ENCODE results near the gene HOXA3. TPM values are rescaled to one million over a fixed set of nuclear protein-coding genes. Genes with fewer than 3 reads are reported as not detected.

Gene HOXA3
- total RNA-seq, 1 donor from 2014 or later = not detected

DNA sequence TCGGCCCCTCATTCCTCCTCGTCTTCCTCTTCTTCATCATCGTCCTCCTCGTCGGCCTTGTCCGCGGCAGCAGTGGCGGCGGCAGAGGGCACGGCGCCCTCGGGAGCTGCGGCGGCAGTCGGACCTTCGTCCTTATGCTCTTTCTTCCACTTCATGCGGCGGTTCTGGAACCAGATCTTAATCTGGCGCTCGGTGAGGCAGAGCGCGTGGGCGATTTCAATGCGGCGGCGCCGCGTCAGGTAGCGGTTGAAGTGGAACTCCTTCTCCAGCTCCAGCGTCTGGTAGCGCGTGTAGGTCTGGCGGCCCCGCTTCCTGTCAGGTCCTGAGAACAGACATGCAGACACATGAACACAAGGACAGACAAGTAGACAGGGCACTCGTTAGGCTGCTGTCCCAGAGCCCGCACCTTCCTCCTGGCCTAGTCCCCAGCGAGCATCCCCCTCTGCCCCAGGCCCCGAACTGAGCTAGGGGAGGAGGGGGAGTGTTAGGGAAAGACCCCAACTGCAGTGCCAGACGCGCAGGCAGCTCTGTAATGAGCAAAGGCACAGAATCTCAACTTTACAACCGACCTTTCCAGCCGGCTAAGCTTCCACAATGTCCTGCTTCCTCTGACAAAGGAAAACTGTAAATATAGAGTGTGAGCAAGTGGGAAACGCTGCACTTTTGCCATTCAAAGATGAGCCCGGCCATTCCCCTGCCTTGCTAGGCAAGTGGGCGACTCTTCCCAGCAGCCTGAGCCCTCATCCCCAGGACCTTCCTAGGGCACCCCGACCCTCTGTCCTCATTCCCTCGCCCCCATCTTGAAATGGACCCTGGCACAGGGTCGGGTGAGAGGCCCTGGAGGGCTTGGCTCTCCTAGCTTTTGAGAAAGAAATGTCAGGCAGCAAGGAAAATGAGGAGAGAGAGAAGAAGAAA lies 2.8 kb upstream of the HOXA3 start:
- Histone ChIP-seq H3K36me3 (ENCODE audit: insufficient read depth, low read length) (no peaks in the 10 kb centered on the region), H3K4me2 (ENCODE audit: low read length) (no peak overlapping the region), H3K27ac (ENCODE audit: low read depth, low read length) (no peak overlapping the region), H3K79me2 (ENCODE audit: insufficient read depth, low read length) (no peaks in the 10 kb centered on the region), H3K9me3 (ENCODE audit: insufficient read depth, low read depth, low read length) (peaks cover 16% of the 10 kb centered on the region), H2AFZ (ENCODE audit: low read depth, low read length) (no peak overlapping the region), H3K4me1 (ENCODE audit: insufficient read depth, low read length) (peaks cover 9% of the 10 kb centered on the region), H3K4me3 (ENCODE audit: insufficient read depth, low read depth, low read length) (no peak overlapping the region), H3K9ac (ENCODE audit: low read length) (no peak overlapping the region), H3K27me3 (ENCODE audit: insufficient read depth, low read length) (peaks cover 95% of the 10 kb centered on the region), H4K20me1 (ENCODE audit: insufficient read depth, low read length) (no peaks in the 10 kb centered on the region)
- peaks cover 84% of the 10 kb centered on the region for H3K27me3 Mint-ChIP-seq (ENCODE audit: low read depth, unreplicated experiment)
- H3K27ac Mint-ChIP-seq (ENCODE audit: unreplicated experiment) = no peak overlapping the region
- no peak for FAIRE-seq
- DNase-seq (ENCODE audit: low read depth) = no peak
- TF ChIP-seq, protein P1, sequence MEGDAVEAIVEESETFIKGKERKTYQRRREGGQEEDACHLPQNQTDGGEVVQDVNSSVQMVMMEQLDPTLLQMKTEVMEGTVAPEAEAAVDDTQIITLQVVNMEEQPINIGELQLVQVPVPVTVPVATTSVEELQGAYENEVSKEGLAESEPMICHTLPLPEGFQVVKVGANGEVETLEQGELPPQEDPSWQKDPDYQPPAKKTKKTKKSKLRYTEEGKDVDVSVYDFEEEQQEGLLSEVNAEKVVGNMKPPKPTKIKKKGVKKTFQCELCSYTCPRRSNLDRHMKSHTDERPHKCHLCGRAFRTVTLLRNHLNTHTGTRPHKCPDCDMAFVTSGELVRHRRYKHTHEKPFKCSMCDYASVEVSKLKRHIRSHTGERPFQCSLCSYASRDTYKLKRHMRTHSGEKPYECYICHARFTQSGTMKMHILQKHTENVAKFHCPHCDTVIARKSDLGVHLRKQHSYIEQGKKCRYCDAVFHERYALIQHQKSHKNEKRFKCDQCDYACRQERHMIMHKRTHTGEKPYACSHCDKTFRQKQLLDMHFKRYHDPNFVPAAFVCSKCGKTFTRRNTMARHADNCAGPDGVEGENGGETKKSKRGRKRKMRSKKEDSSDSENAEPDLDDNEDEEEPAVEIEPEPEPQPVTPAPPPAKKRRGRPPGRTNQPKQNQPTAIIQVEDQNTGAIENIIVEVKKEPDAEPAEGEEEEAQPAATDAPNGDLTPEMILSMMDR (IDR thresholded peaks at IDR 0.05; ENCODE audit: insufficient read depth, low read depth, low read length) = no peak
- TF ChIP-seq EZH2 (IDR thresholded peaks at IDR 0.05; ENCODE audit: insufficient read depth, low read length) = peak; percentile 73
- H3K4me3 Mint-ChIP-seq (ENCODE audit: unreplicated experiment) = no peak overlapping the region
- no peaks in the 10 kb centered on the region for H3K4me1 Mint-ChIP-seq (ENCODE audit: low read depth, unreplicated experiment)
- H3K36me3 Mint-ChIP-seq (ENCODE audit: low read depth, unreplicated experiment) = no peaks in the 10 kb centered on the region
- peaks cover 52% of the 10 kb centered on the region for H3K9me3 Mint-ChIP-seq (ENCODE audit: unreplicated experiment)

DNA sequence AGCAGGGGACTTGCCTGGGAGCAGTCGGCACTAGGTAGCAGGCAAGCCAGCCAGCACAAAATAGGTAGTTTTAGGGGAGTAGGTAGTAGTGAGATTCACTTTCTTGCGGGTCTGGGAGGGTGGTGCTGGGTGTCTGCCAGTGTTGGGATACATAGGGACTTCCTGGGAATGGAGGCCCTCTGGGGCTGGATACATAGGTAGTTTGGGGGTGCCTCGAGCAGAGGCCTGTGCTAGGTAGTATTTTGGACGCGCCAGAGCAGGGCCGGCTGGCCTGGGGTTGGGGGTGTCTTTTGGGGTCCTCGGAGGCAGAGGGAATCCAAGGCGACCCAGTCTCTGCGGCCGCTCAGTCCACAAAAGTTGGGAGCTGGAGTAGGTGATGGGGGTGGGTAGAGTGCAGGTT lies 2.0 kb upstream of the HOXA3 start:
- peaks cover 52% of the 10 kb centered on the region for H3K9me3 Mint-ChIP-seq (ENCODE audit: unreplicated experiment)
- H4K20me1 ChIP-seq (ENCODE audit: insufficient read depth, low read length) = no peaks in the 10 kb centered on the region
- H3K4me1 Mint-ChIP-seq (ENCODE audit: low read depth, unreplicated experiment) = no peaks in the 10 kb centered on the region

More for the DNA sequence above, 2.0 kb upstream of the HOXA3 start:
- H3K4me3 Mint-ChIP-seq (ENCODE audit: unreplicated experiment) = no peak overlapping the region
- Histone ChIP-seq H3K9me3 (ENCODE audit: insufficient read depth, low read depth, low read length) (peaks cover 16% of the 10 kb centered on the region), H3K79me2 (ENCODE audit: insufficient read depth, low read length) (no peaks in the 10 kb centered on the region), H3K4me2 (ENCODE audit: low read length) (no peak overlapping the region), H3K27me3 (ENCODE audit: insufficient read depth, low read length) (peaks cover 95% of the 10 kb centered on the region), H3K4me1 (ENCODE audit: insufficient read depth, low read length) (peaks cover 9% of the 10 kb centered on the region), H3K27ac (ENCODE audit: low read depth, low read length) (no peak overlapping the region), H2AFZ (ENCODE audit: low read depth, low read length) (no peak overlapping the region), H3K9ac (ENCODE audit: low read length) (no peak overlapping the region), H3K36me3 (ENCODE audit: insufficient read depth, low read length) (no peaks in the 10 kb centered on the region), H3K4me3 (ENCODE audit: insufficient read depth, low read depth, low read length) (no peak overlapping the region)
- peak overlapping the region; percentile 47 for H3K27ac Mint-ChIP-seq (ENCODE audit: unreplicated experiment)
- no peak for TF ChIP-seq EZH2 (IDR thresholded peaks at IDR 0.05; ENCODE audit: insufficient read depth, low read length)
- TF ChIP-seq, protein P1 (IDR thresholded peaks at IDR 0.05; ENCODE audit: insufficient read depth, low read depth, low read length) = no peak
- H3K27me3 Mint-ChIP-seq (ENCODE audit: low read depth, unreplicated experiment) = peaks cover 84% of the 10 kb centered on the region
- no peak for FAIRE-seq
- DNase-seq (ENCODE audit: low read depth) = no peak
- H3K36me3 Mint-ChIP-seq (ENCODE audit: low read depth, unreplicated experiment) = no peaks in the 10 kb centered on the region
